ENCODE results near the gene NINL. TPM values are rescaled to one million over a fixed set of nuclear protein-coding genes. Genes with fewer than 3 reads are reported as not detected.
"Not testable (repeated sequence)": the region's sequence is repeated elsewhere in the genome, so short reads cannot be mapped to it uniquely, and the experiment has no call there.

NINL gene
- total RNA-seq, 6 experiments from 2014 or later: 1.9 to 2.8 (median 2.2) TPM

- Mint-ChIP-seq H3K4me3 (no peak overlapping the region), H3K4me1 (ENCODE audit: low read depth) (no peaks in the 10 kb centered on the region), H3K36me3 (ENCODE audit: low read depth) (no peaks in the 10 kb centered on the region), H3K27ac (no peak overlapping the region), H3K9me3 (no peaks in the 10 kb centered on the region), H3K27me3 (ENCODE audit: insufficient read depth) (peaks cover 2% of the 10 kb centered on the region; the same call in 1 of the 2 replicates)
- no peak for TF ChIP-seq CTCF (IDR thresholded peaks at IDR 0.05)
- no peak for DNase-seq
These were observed 105.2 kb downstream of the NINL start for GRCh38 chr20:25480156-25480555.

- H3K9me3 Mint-ChIP-seq: no peaks in the 10 kb centered on the region
- DNase-seq: no peak
- no peak for TF ChIP-seq CTCF (IDR thresholded peaks at IDR 0.05)
- no peaks in the 10 kb centered on the region for H3K36me3 Mint-ChIP-seq (ENCODE audit: low read depth)
- peaks cover 2% of the 10 kb centered on the region; the same call in 1 of the 2 replicates for H3K27me3 Mint-ChIP-seq (ENCODE audit: insufficient read depth)
- H3K4me3 Mint-ChIP-seq: no peak overlapping the region
- H3K27ac Mint-ChIP-seq: no peak overlapping the region
- no peaks in the 10 kb centered on the region for H3K4me1 Mint-ChIP-seq (ENCODE audit: low read depth)
These were observed 105.7 kb downstream of the NINL start for GRCh38 chr20:25479638-25480037.

- no peak for TF ChIP-seq CTCF (IDR thresholded peaks at IDR 0.05)
- Mint-ChIP-seq H3K27ac (no peak overlapping the region), H3K4me3 (no peak overlapping the region), H3K27me3 (ENCODE audit: insufficient read depth) (peaks cover 2% of the 10 kb centered on the region; the same call in 1 of the 2 replicates), H3K9me3 (no peaks in the 10 kb centered on the region), H3K36me3 (ENCODE audit: low read depth) (no peaks in the 10 kb centered on the region), H3K4me1 (ENCODE audit: low read depth) (no peaks in the 10 kb centered on the region)
- DNase-seq: no peak
These were observed 106.3 kb downstream of the NINL start for GRCh38 chr20:25478889-25479568.

GRCh38 chr20:25477014-25477882 is 108.1 kb downstream of the NINL start:
- no peaks in the 10 kb centered on the region for H3K36me3 Mint-ChIP-seq (ENCODE audit: low read depth)
- DNase-seq: no peak
- no peak for TF ChIP-seq CTCF (IDR thresholded peaks at IDR 0.05)
- H3K4me3 Mint-ChIP-seq: no peak overlapping the region
- H3K9me3 Mint-ChIP-seq: no peaks in the 10 kb centered on the region
- peaks cover 2% of the 10 kb centered on the region; the same call in 1 of the 2 replicates for H3K27me3 Mint-ChIP-seq (ENCODE audit: insufficient read depth)
- H3K27ac Mint-ChIP-seq: no peak overlapping the region
- no peaks in the 10 kb centered on the region for H3K4me1 Mint-ChIP-seq (ENCODE audit: low read depth)

- H3K27ac Mint-ChIP-seq: no peak overlapping the region
- H3K4me3 Mint-ChIP-seq: no peak overlapping the region
- peaks cover 2% of the 10 kb centered on the region; the same call in 1 of the 2 replicates for H3K27me3 Mint-ChIP-seq (ENCODE audit: insufficient read depth)
- DNase-seq: no peak
- no peaks in the 10 kb centered on the region for H3K9me3 Mint-ChIP-seq
- TF ChIP-seq CTCF (IDR thresholded peaks at IDR 0.05): no peak
- no peaks in the 10 kb centered on the region for H3K4me1 Mint-ChIP-seq (ENCODE audit: low read depth)
- no peaks in the 10 kb centered on the region for H3K36me3 Mint-ChIP-seq (ENCODE audit: low read depth)
These were observed 109.0 kb downstream of the NINL start for GRCh38 chr20:25476106-25477013.

GRCh38 chr20:25473297-25473696 is 112.0 kb downstream of the NINL start:
- not testable (repeated sequence) for H3K27ac Mint-ChIP-seq; DNase-seq; H3K9me3 Mint-ChIP-seq; H3K4me1 Mint-ChIP-seq (ENCODE audit: low read depth); H3K27me3 Mint-ChIP-seq (ENCODE audit: insufficient read depth); H3K4me3 Mint-ChIP-seq; H3K36me3 Mint-ChIP-seq (ENCODE audit: low read depth)
